ENCODE data around the gene CYBB. TPM values are rescaled to one million over a fixed set of nuclear protein-coding genes. Genes with fewer than 3 reads are reported as not detected.

CYBB gene
- total RNA-seq, 2 donors from 2014 or later = 4.4 to 19.7 TPM

GRCh38 chrX:37752936-37753335 is 26.9 kb upstream of the CYBB start:
- TF ChIP-seq CTCF (IDR thresholded peaks at IDR 0.05) = no peak
- Histone ChIP-seq H3K27ac (no peak overlapping the region), H3K27me3 (no peaks in the 10 kb centered on the region), H3K36me3 (no peaks in the 10 kb centered on the region), H3K9me3 (no peaks in the 10 kb centered on the region), H3K4me1 (no peaks in the 10 kb centered on the region), H3K4me3 (no peak overlapping the region)
- no peak for DNase-seq (ENCODE audit: low spot score)

GRCh38 chrX:37753384-37753783 is 26.5 kb upstream of the CYBB start:
- no peak overlapping the region for H3K4me3 ChIP-seq
- no peaks in the 10 kb centered on the region for H3K27me3 ChIP-seq
- no peaks in the 10 kb centered on the region for H3K4me1 ChIP-seq
- H3K9me3 ChIP-seq = no peaks in the 10 kb centered on the region
- TF ChIP-seq CTCF (IDR thresholded peaks at IDR 0.05) = no peak
- H3K36me3 ChIP-seq = no peaks in the 10 kb centered on the region
- DNase-seq (ENCODE audit: low spot score) = no peak
- H3K27ac ChIP-seq = no peak overlapping the region

GRCh38 chrX:37754516-37754915 is 25.3 kb upstream of the CYBB start:
- H3K4me1 ChIP-seq = no peaks in the 10 kb centered on the region
- H3K9me3 ChIP-seq = no peaks in the 10 kb centered on the region
- no peaks in the 10 kb centered on the region for H3K36me3 ChIP-seq
- TF ChIP-seq CTCF (IDR thresholded peaks at IDR 0.05) = no peak
- DNase-seq (ENCODE audit: low spot score) = no peak
- no peak overlapping the region for H3K4me3 ChIP-seq
- no peak overlapping the region for H3K27ac ChIP-seq
- H3K27me3 ChIP-seq = no peaks in the 10 kb centered on the region

- H3K27ac ChIP-seq = no peak overlapping the region
- TF ChIP-seq CTCF (IDR thresholded peaks at IDR 0.05) = no peak
- H3K4me3 ChIP-seq = no peak overlapping the region
- DNase-seq (ENCODE audit: low spot score) = no peak
- no peaks in the 10 kb centered on the region for H3K36me3 ChIP-seq
- H3K27me3 ChIP-seq = no peaks in the 10 kb centered on the region
- no peaks in the 10 kb centered on the region for H3K4me1 ChIP-seq
- no peaks in the 10 kb centered on the region for H3K9me3 ChIP-seq
Observed at GRCh38 chrX:37755025-37755424, 24.8 kb upstream of the CYBB start.

- Histone ChIP-seq H3K4me3 (no peak overlapping the region), H3K36me3 (no peaks in the 10 kb centered on the region), H3K4me1 (no peaks in the 10 kb centered on the region), H3K27ac (no peak overlapping the region), H3K27me3 (no peaks in the 10 kb centered on the region), H3K9me3 (no peaks in the 10 kb centered on the region)
- no peak for TF ChIP-seq CTCF (IDR thresholded peaks at IDR 0.05)
- DNase-seq (ENCODE audit: low spot score) = no peak
Observed at GRCh38 chrX:37757082-37757481, 22.8 kb upstream of the CYBB start.

GRCh38 chrX:37759351-37759750 is 20.5 kb upstream of the CYBB start:
- Histone ChIP-seq H3K36me3 (no peaks in the 10 kb centered on the region), H3K4me3 (no peak overlapping the region), H3K27me3 (no peaks in the 10 kb centered on the region), H3K4me1 (no peaks in the 10 kb centered on the region), H3K9me3 (no peaks in the 10 kb centered on the region), H3K27ac (no peak overlapping the region)
- DNase-seq (ENCODE audit: low spot score) = no peak
- TF ChIP-seq CTCF (IDR thresholded peaks at IDR 0.05) = no peak
